GM23338 (cell line): ENCODE results near the gene ANKRD1. TPM values are rescaled to one million over a fixed set of nuclear protein-coding genes. Genes with fewer than 3 reads are reported as not detected.

ENCODE experiments used
- ATAC-seq: fragments of 200-7000 bp; cut with Tn5 transposase; 3 replicates; pipeline ENCODE4 v1.9.1; 2020
- DNase-seq: peaks from one replicate; pipeline ENCODE4 v3.0.0-alpha.2; 2015; ENCODE audit warnings: low spot score
- H2AFZ ChIP-seq: fragments of 200-600 bp; sonication (generic); 2 replicates; pipeline ENCODE4 v1.8.0; 2016; ENCODE audit warnings: antibody characterized with exemption, mild to moderate bottlenecking, moderate library complexity
- H3F3A ChIP-seq: fragments of 200-600 bp; sonication (generic); replicated peaks from 2 replicates; pipeline ENCODE4 v1.8.0; 2017; ENCODE audit warnings: antibody characterized with exemption, mixed run types, low read depth
- H3K27ac ChIP-seq: fragments of 200-600 bp; sonication (generic); 2 replicates; pipeline ENCODE4 v1.6.1; 2016; ENCODE audit warnings: low read depth
- H3K27me3 ChIP-seq: fragments of 200-600 bp; sonication (generic); 2 replicates; pipeline ENCODE4 v1.8.0; 2016; ENCODE audit warnings: mild to moderate bottlenecking, mixed run types, moderate library complexity; ENCODE audit not compliant: insufficient read depth
- H3K36me3 ChIP-seq: fragments of 200-600 bp; sonication (generic); 2 replicates; pipeline ENCODE4 v1.8.0; 2016; ENCODE audit warnings: mild to moderate bottlenecking; ENCODE audit not compliant: insufficient read depth
- H3K4me1 ChIP-seq: fragments of 200-600 bp; sonication (generic); 2 replicates; pipeline ENCODE4 v1.8.0; 2016; ENCODE audit warnings: mild to moderate bottlenecking, moderate library complexity; ENCODE audit not compliant: insufficient read depth
- H3K4me2 ChIP-seq: fragments of 200-600 bp; sonication (generic); 2 replicates; pipeline ENCODE4 v1.7.1; 2017; ENCODE audit warnings: mixed run types
- H3K4me3 ChIP-seq: fragments of 200-600 bp; sonication (generic); 2 replicates; pipeline ENCODE4 v1.6.1; 2016; ENCODE audit warnings: mixed run types
- H3K79me2 ChIP-seq: fragments of 200-600 bp; sonication (generic); replicated peaks from 2 replicates; pipeline ENCODE4 v1.8.0; 2017; ENCODE audit warnings: mild to moderate bottlenecking; ENCODE audit not compliant: insufficient read depth
- H3K9me2 ChIP-seq: fragments of 200-600 bp; sonication (generic); 2 replicates; pipeline ENCODE4 v1.8.0; 2017; ENCODE audit not compliant: insufficient read depth
- H4K20me1 ChIP-seq: fragments of 200-600 bp; sonication (generic); replicated peaks from 2 replicates; pipeline ENCODE4 v1.8.0; 2017; ENCODE audit warnings: mild to moderate bottlenecking; ENCODE audit not compliant: insufficient read depth
- H3K27ac Mint-ChIP-seq: 2 replicates; pipeline ENCODE4 v1.8.0; 2020; ENCODE audit warnings: inconsistent platforms, mild to moderate bottlenecking, moderate library complexity, mixed read lengths
- H3K27me3 Mint-ChIP-seq: 3 replicates; pipeline ENCODE4 v1.8.0; 2022; ENCODE audit warnings: low read depth, mild to moderate bottlenecking, moderate library complexity, mixed read lengths, inconsistent platforms; ENCODE audit not compliant: insufficient read depth, poor library complexity
- H3K36me3 Mint-ChIP-seq: 3 replicates; pipeline ENCODE4 v1.8.0; 2021; ENCODE audit warnings: low read depth, mild to moderate bottlenecking, inconsistent platforms, moderate library complexity, mixed read lengths
- H3K4me1 Mint-ChIP-seq: 3 replicates; pipeline ENCODE4 v1.8.0; 2020; ENCODE audit warnings: mild to moderate bottlenecking, inconsistent platforms, mixed read lengths
- H3K4me3 Mint-ChIP-seq: 3 replicates; pipeline ENCODE4 v1.8.0; 2021; ENCODE audit warnings: moderate library complexity, mild to moderate bottlenecking, inconsistent platforms, mixed read lengths
- H3K9me3 Mint-ChIP-seq: 3 replicates; pipeline ENCODE4 v1.8.0; 2020; ENCODE audit warnings: moderate library complexity, mild to moderate bottlenecking, inconsistent platforms, mixed read lengths
- CREB1 ChIP-seq: fragments of 250-450 bp; sonication (Bioruptor Pico); IDR thresholded peaks from 2 replicates; pipeline ENCODE4 v1.5.0; 2020; ENCODE audit warnings: low read depth, mild to moderate bottlenecking, moderate library complexity
- EZH2 ChIP-seq: fragments of 200-600 bp; sonication (generic); IDR thresholded peaks from one replicate; pipeline ENCODE4 v1.8.0; 2017; ENCODE audit warnings: antibody characterized with exemption, mild to moderate bottlenecking, low read depth; ENCODE audit not compliant: unreplicated experiment
- EZH2phosphoT487 ChIP-seq: fragments of 200-600 bp; sonication (generic); IDR thresholded peaks from one replicate; pipeline ENCODE4 v1.8.1; 2018; ENCODE audit warnings: antibody characterized with exemption; ENCODE audit not compliant: unreplicated experiment
- JUNB ChIP-seq: IDR thresholded peaks from one replicate; pipeline ENCODE4 v1.6.1; 2016; ENCODE audit warnings: antibody characterized with exemption; ENCODE audit not compliant: unreplicated experiment
- NANOG ChIP-seq: IDR thresholded peaks from 2 replicates; pipeline ENCODE4 v1.6.1; 2016; ENCODE audit warnings: antibody characterized with exemption, borderline replicate concordance
- POLR2AphosphoS5 ChIP-seq: IDR thresholded peaks from 2 replicates; pipeline ENCODE4 v1.6.1; 2016; ENCODE audit warnings: antibody characterized with exemption, low read depth
- STAT1 ChIP-seq: IDR thresholded peaks from one replicate; pipeline ENCODE4 v1.6.1; 2016; ENCODE audit warnings: antibody characterized with exemption; ENCODE audit not compliant: unreplicated experiment
- ZNF114 ChIP-seq: fragments of 250-450 bp; sonication (Bioruptor Pico); IDR thresholded peaks from 2 replicates; pipeline ENCODE4 v1.5.0; 2020; ENCODE audit warnings: mild to moderate bottlenecking, moderate library complexity
- ZNF331 ChIP-seq: fragments of 250-450 bp; sonication (Bioruptor Pico); IDR thresholded peaks from 2 replicates; pipeline ENCODE4 v1.5.0; 2020; ENCODE audit warnings: low read depth, mild to moderate bottlenecking, moderate library complexity
- polyA plus RNA-seq: library from polyadenylated mRNA; unstranded; fragments of >200 nt; fragmentation: Nextera tagmentation; extraction: Ambion mirVana; gene quantifications from 2 replicates; pipeline ENCODE4 v1.2.1, GENCODE V29; 2016
- total RNA-seq: library from RNA; depleted of rRNA; stranded (reverse); fragments of >200 nt; shearing (Covaris generic); gene quantifications from 2 replicates; pipeline ENCODE4 v1.2.3, GENCODE V29; 2014
- TF ChIP-seq, protein P1 (sequence below): IDR thresholded peaks from one replicate; pipeline ENCODE4 v1.6.1; 2018; ENCODE audit warnings: antibody characterized with exemption; ENCODE audit not compliant: unreplicated experiment
- TF ChIP-seq, protein P2 (sequence below), 2 experiments: fragments of 200-600 bp in 1 of 2; sonication (generic) in 1 of 2; conservative IDR thresholded peaks; 2 replicates each; pipeline versions ENCODE4 v1.5.1 to v1.6.1; 2016 to 2017; ENCODE audit warnings: antibody characterized with exemption in 2 of 2, low read depth in 2 of 2, mild to moderate bottlenecking in 2 of 2, moderate library complexity in 1 of 2
- TF ChIP-seq, protein P3 (sequence below): fragments of 250-450 bp; sonication (Bioruptor Pico); IDR thresholded peaks from 2 replicates; pipeline ENCODE4 v1.5.0; 2020; ENCODE audit warnings: mild to moderate bottlenecking, moderate library complexity
- TF ChIP-seq, protein P4 (sequence below): IDR thresholded peaks from 2 replicates; pipeline ENCODE4 v1.6.1; 2016; ENCODE audit warnings: antibody characterized with exemption

ANKRD1 gene
- total and polyA plus RNA-seq, 2 experiments from 2014 or later = 0.10 TPM; not detected in 1

DNA sequence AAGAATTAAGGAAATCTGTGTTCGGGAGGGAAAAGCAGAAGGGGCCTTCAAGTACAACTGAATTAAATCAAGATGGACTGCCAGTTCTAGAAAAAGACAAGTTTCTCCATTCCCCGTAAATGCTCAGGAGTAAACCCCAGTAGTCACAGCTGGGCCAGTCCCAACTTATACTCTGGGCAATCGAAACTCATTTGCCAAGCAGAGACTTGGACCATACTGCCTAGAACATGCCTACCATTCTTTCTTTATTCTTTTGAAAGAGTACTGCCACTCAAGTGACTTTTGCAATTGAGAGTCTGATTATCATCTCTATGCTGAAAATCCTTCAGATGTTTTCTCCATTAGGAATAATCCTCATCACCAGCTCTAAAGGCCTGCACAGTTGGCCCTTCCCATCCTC, 27.7 kb downstream of the ANKRD1 start (continued):
- TF ChIP-seq ZNF114 (CRISPR knock-in tag) = no peak
- TF ChIP-seq EZH2 = no peak
- TF ChIP-seq STAT1 = no peak

DNA sequence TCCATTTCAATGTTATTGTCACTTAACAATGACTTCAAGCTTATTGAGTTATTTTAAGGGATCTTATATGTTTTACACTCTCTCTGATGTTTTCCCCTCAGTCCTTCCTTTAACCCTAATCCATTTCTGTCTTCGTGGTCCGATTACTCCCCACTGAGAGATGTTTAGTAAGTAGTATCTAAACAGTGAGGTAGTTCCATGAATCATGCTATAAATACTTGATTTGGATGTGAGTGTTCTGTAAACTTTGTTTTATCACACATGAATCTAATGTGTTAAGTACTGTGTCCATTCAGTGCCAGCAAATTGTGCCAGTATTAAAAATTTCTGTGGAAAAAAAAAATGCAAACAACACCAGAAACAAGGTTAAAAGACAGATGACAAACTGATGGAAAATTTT, 30.5 kb downstream of the ANKRD1 start:
- ATAC-seq (no peak), DNase-seq (no peak)
- Histone ChIP-seq H3K4me3 (no peak overlapping the region), H3K79me2 (no peaks in the 10 kb centered on the region), H3K36me3 (peaks cover 33% of the 10 kb centered on the region), H3F3A (no peaks in the 10 kb centered on the region), H3K27me3 (no peaks in the 10 kb centered on the region), H4K20me1 (peaks cover 18% of the 10 kb centered on the region; the same call in 1 of the 2 replicates), H2AFZ (no peak overlapping the region), H3K9me2 (no peaks in the 10 kb centered on the region), H3K4me1 (no peaks in the 10 kb centered on the region), H3K27ac (no peak overlapping the region), H3K4me2 (no peak overlapping the region)
- Mint-ChIP-seq H3K36me3 (peaks cover 63% of the 10 kb centered on the region), H3K27ac (no peak overlapping the region), H3K27me3 (peaks cover 2% of the 10 kb centered on the region), H3K9me3 (no peaks in the 10 kb centered on the region), H3K4me3 (no peak overlapping the region), H3K4me1 (peaks cover 2% of the 10 kb centered on the region; the same call in 1 of the 3 replicates)
- TF ChIP-seq JUNB = no peak
- no peak for TF ChIP-seq EZH2phosphoT487
- no peak for TF ChIP-seq ZNF114 (CRISPR knock-in tag)
- TF ChIP-seq, protein P1, sequence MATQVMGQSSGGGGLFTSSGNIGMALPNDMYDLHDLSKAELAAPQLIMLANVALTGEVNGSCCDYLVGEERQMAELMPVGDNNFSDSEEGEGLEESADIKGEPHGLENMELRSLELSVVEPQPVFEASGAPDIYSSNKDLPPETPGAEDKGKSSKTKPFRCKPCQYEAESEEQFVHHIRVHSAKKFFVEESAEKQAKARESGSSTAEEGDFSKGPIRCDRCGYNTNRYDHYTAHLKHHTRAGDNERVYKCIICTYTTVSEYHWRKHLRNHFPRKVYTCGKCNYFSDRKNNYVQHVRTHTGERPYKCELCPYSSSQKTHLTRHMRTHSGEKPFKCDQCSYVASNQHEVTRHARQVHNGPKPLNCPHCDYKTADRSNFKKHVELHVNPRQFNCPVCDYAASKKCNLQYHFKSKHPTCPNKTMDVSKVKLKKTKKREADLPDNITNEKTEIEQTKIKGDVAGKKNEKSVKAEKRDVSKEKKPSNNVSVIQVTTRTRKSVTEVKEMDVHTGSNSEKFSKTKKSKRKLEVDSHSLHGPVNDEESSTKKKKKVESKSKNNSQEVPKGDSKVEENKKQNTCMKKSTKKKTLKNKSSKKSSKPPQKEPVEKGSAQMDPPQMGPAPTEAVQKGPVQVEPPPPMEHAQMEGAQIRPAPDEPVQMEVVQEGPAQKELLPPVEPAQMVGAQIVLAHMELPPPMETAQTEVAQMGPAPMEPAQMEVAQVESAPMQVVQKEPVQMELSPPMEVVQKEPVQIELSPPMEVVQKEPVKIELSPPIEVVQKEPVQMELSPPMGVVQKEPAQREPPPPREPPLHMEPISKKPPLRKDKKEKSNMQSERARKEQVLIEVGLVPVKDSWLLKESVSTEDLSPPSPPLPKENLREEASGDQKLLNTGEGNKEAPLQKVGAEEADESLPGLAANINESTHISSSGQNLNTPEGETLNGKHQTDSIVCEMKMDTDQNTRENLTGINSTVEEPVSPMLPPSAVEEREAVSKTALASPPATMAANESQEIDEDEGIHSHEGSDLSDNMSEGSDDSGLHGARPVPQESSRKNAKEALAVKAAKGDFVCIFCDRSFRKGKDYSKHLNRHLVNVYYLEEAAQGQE = no peak
- TF ChIP-seq STAT1 = no peak
- TF ChIP-seq CREB1 (CRISPR knock-in tag) = no peak
- no peak for TF ChIP-seq EZH2
- TF ChIP-seq, protein P2, sequence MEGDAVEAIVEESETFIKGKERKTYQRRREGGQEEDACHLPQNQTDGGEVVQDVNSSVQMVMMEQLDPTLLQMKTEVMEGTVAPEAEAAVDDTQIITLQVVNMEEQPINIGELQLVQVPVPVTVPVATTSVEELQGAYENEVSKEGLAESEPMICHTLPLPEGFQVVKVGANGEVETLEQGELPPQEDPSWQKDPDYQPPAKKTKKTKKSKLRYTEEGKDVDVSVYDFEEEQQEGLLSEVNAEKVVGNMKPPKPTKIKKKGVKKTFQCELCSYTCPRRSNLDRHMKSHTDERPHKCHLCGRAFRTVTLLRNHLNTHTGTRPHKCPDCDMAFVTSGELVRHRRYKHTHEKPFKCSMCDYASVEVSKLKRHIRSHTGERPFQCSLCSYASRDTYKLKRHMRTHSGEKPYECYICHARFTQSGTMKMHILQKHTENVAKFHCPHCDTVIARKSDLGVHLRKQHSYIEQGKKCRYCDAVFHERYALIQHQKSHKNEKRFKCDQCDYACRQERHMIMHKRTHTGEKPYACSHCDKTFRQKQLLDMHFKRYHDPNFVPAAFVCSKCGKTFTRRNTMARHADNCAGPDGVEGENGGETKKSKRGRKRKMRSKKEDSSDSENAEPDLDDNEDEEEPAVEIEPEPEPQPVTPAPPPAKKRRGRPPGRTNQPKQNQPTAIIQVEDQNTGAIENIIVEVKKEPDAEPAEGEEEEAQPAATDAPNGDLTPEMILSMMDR (conservative IDR thresholded peaks at IDR 0.05; ENCODE audit: low read depth in 2 of 2) = no peak
- no peak for TF ChIP-seq POLR2AphosphoS5
- TF ChIP-seq, protein P3, sequence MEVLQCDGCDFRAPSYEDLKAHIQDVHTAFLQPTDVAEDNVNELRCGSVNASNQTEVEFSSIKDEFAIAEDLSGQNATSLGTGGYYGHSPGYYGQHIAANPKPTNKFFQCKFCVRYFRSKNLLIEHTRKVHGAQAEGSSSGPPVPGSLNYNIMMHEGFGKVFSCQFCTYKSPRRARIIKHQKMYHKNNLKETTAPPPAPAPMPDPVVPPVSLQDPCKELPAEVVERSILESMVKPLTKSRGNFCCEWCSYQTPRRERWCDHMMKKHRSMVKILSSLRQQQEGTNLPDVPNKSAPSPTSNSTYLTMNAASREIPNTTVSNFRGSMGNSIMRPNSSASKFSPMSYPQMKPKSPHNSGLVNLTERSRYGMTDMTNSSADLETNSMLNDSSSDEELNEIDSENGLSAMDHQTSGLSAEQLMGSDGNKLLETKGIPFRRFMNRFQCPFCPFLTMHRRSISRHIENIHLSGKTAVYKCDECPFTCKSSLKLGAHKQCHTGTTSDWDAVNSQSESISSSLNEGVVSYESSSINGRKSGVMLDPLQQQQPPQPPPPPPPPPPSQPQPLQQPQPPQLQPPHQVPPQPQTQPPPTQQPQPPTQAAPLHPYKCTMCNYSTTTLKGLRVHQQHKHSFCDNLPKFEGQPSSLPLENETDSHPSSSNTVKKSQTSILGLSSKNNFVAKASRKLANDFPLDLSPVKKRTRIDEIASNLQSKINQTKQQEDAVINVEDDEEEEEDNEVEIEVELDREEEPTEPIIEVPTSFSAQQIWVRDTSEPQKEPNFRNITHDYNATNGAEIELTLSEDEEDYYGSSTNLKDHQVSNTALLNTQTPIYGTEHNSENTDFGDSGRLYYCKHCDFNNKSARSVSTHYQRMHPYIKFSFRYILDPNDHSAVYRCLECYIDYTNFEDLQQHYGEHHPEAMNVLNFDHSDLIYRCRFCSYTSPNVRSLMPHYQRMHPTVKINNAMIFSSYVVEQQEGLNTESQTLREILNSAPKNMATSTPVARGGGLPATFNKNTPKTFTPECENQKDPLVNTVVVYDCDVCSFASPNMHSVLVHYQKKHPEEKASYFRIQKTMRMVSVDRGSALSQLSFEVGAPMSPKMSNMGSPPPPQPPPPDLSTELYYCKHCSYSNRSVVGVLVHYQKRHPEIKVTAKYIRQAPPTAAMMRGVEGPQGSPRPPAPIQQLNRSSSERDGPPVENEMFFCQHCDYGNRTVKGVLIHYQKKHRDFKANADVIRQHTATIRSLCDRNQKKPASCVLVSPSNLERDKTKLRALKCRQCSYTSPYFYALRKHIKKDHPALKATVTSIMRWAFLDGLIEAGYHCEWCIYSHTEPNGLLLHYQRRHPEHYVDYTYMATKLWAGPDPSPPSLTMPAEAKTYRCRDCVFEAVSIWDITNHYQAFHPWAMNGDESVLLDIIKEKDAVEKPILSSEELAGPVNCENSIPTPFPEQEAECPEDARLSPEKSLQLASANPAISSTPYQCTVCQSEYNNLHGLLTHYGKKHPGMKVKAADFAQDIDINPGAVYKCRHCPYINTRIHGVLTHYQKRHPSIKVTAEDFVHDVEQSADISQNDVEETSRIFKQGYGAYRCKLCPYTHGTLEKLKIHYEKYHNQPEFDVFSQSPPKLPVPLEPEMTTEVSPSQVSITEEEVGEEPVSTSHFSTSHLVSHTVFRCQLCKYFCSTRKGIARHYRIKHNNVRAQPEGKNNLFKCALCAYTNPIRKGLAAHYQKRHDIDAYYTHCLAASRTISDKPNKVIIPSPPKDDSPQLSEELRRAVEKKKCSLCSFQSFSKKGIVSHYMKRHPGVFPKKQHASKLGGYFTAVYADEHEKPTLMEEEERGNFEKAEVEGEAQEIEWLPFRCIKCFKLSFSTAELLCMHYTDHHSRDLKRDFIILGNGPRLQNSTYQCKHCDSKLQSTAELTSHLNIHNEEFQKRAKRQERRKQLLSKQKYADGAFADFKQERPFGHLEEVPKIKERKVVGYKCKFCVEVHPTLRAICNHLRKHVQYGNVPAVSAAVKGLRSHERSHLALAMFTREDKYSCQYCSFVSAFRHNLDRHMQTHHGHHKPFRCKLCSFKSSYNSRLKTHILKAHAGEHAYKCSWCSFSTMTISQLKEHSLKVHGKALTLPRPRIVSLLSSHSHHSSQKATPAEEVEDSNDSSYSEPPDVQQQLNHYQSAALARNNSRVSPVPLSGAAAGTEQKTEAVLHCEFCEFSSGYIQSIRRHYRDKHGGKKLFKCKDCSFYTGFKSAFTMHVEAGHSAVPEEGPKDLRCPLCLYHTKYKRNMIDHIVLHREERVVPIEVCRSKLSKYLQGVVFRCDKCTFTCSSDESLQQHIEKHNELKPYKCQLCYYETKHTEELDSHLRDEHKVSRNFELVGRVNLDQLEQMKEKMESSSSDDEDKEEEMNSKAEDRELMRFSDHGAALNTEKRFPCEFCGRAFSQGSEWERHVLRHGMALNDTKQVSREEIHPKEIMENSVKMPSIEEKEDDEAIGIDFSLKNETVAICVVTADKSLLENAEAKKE (CRISPR knock-in tag) = no peak
- TF ChIP-seq ZNF331 (CRISPR knock-in tag) = no peak
- TF ChIP-seq NANOG = no peak
- TF ChIP-seq, protein P4, sequence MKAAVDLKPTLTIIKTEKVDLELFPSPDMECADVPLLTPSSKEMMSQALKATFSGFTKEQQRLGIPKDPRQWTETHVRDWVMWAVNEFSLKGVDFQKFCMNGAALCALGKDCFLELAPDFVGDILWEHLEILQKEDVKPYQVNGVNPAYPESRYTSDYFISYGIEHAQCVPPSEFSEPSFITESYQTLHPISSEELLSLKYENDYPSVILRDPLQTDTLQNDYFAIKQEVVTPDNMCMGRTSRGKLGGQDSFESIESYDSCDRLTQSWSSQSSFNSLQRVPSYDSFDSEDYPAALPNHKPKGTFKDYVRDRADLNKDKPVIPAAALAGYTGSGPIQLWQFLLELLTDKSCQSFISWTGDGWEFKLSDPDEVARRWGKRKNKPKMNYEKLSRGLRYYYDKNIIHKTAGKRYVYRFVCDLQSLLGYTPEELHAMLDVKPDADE = no peak
